Measurements from ENCODE around the gene CCR9. TPM values are rescaled to one million over a fixed set of nuclear protein-coding genes. Genes with fewer than 3 reads are reported as not detected.

Gene CCR9
- total and polyA plus RNA-seq, 2 experiments from 2014 or later, result not detected

DNA sequence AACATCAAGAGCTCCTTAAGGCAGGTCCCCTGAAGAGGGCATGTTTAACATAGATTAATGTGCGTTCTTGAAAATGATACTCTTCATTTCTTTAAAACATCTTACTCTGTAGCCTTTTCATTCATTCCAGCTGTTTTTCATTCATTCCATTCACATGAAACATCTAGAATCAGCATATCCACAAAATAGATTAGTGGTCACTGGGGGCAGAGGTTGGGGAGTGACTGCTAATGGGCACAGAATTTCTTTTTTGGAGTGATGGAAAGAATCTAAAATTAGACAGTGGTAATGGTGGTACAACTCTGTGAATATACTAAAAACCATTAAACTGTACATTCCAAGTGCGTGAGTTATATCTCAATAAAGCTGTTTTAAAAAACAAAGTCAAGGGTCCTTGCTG, 41.5 kb downstream of the CCR9 start:
- H3K79me2 ChIP-seq (replicated peaks; ENCODE audit: insufficient read depth), result no peaks in the 10 kb centered on the region
- Mint-ChIP-seq H3K36me3 (ENCODE audit: low read depth) (peaks cover 60% of the 10 kb centered on the region), H3K27ac (no peak overlapping the region), H3K9me3 (no peaks in the 10 kb centered on the region), H3K4me1 (no peaks in the 10 kb centered on the region), H3K27me3 (ENCODE audit: insufficient read depth, low read depth, poor library complexity) (peaks cover 2% of the 10 kb centered on the region), H3K4me3 (no peak overlapping the region)
- H3K9me2 ChIP-seq (ENCODE audit: insufficient read depth), result no peaks in the 10 kb centered on the region
- H4K20me1 ChIP-seq (replicated peaks; ENCODE audit: insufficient read depth), result no peaks in the 10 kb centered on the region; the same call in 1 of the 2 replicates
- no peak overlapping the region for H3K27ac ChIP-seq (ENCODE audit: low read depth)
- H3K4me3 ChIP-seq, result no peak overlapping the region
- peaks cover 18% of the 10 kb centered on the region; the same call in 1 of the 2 replicates for H3K36me3 ChIP-seq (ENCODE audit: insufficient read depth)
- no peaks in the 10 kb centered on the region for H3F3A ChIP-seq (replicated peaks; ENCODE audit: low read depth)
- TF ChIP-seq, protein P1, sequence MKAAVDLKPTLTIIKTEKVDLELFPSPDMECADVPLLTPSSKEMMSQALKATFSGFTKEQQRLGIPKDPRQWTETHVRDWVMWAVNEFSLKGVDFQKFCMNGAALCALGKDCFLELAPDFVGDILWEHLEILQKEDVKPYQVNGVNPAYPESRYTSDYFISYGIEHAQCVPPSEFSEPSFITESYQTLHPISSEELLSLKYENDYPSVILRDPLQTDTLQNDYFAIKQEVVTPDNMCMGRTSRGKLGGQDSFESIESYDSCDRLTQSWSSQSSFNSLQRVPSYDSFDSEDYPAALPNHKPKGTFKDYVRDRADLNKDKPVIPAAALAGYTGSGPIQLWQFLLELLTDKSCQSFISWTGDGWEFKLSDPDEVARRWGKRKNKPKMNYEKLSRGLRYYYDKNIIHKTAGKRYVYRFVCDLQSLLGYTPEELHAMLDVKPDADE (IDR thresholded peaks at IDR 0.05), result no peak
- TF ChIP-seq CTCF (conservative IDR thresholded peaks at IDR 0.05; ENCODE audit: low read depth in 2 of 2) (no peak), STAT1 (IDR thresholded peaks at IDR 0.05; ENCODE audit: unreplicated experiment) (no peak), EZH2phosphoT487 (IDR thresholded peaks at IDR 0.05; ENCODE audit: unreplicated experiment) (no peak), NANOG (IDR thresholded peaks at IDR 0.05; ENCODE audit: borderline replicate concordance) (no peak)
- no peak overlapping the region for H3K4me2 ChIP-seq
- no peak overlapping the region for H2AFZ ChIP-seq
- ATAC-seq (no peak), DNase-seq (ENCODE audit: low spot score) (no peak)
- H3K4me1 ChIP-seq (ENCODE audit: insufficient read depth), result no peaks in the 10 kb centered on the region
- no peaks in the 10 kb centered on the region for H3K27me3 ChIP-seq (ENCODE audit: insufficient read depth)

GRCh38 chr3:45929042-45929679, 42.8 kb downstream of the CCR9 start:
- H3K9me3 Mint-ChIP-seq, result no peaks in the 10 kb centered on the region
- no peaks in the 10 kb centered on the region for H3K27me3 ChIP-seq (ENCODE audit: insufficient read depth)
- no peaks in the 10 kb centered on the region for H3K79me2 ChIP-seq (replicated peaks; ENCODE audit: insufficient read depth)
- TF ChIP-seq CTCF (conservative IDR thresholded peaks at IDR 0.05; ENCODE audit: low read depth in 2 of 2) (peak; percentile 63 to 80), EZH2 (IDR thresholded peaks at IDR 0.05; ENCODE audit: low read depth, unreplicated experiment) (no peak)
- peaks cover 22% of the 10 kb centered on the region; the same call in 1 of the 2 replicates for H3K36me3 ChIP-seq (ENCODE audit: insufficient read depth)
- no peak overlapping the region for H2AFZ ChIP-seq
- no peak overlapping the region for H3K4me2 ChIP-seq
- H3K36me3 Mint-ChIP-seq (ENCODE audit: low read depth), result peaks cover 59% of the 10 kb centered on the region
- no peak overlapping the region for H3K27ac Mint-ChIP-seq
- DNase-seq (ENCODE audit: low spot score) (peak; percentile 64), ATAC-seq (peak; percentile 95)
- no peaks in the 10 kb centered on the region for H3K4me1 ChIP-seq (ENCODE audit: insufficient read depth)
- no peak overlapping the region for H3K4me3 ChIP-seq
- H3K9me2 ChIP-seq (ENCODE audit: insufficient read depth), result no peaks in the 10 kb centered on the region
- H3K27me3 Mint-ChIP-seq (ENCODE audit: insufficient read depth, low read depth, poor library complexity), result peaks cover 2% of the 10 kb centered on the region
- H3K4me1 Mint-ChIP-seq, result no peaks in the 10 kb centered on the region
- H3K4me3 Mint-ChIP-seq, result no peak overlapping the region
- no peaks in the 10 kb centered on the region for H3F3A ChIP-seq (replicated peaks; ENCODE audit: low read depth)
- no peaks in the 10 kb centered on the region; the same call in 1 of the 2 replicates for H4K20me1 ChIP-seq (replicated peaks; ENCODE audit: insufficient read depth)
- H3K27ac ChIP-seq (ENCODE audit: low read depth), result no peak overlapping the region

Measured in GM23338 (cell line).